ENCODE data around the gene TRAM1L1. TPM values are rescaled to one million over a fixed set of nuclear protein-coding genes. Genes with fewer than 3 reads are reported as not detected.

TRAM1L1 gene
- total and polyA plus RNA-seq, 2 of the 4 experiments (the other 2 are of a cell fraction): 2.6 to 3.4 TPM

DNA sequence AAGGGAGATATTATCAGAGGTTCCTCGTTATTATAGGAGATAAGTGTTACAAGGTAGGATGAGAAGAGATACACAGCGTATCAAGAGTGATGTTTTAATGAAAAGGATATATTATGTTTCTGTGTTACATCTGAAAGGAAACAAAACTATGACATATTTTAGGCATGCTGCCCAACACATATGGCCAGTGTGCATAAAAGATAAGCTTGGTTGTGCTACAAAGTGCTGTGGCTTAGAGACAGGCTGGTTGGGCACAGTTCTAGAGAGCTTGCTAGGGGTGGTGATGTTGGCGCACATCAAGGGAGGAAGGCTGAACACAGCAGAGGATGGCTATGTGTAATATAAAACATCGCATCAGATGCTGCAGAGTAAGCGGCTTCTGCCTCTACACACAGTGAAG lies 42.4 kb downstream of the TRAM1L1 start:
- POLR2A ChIA-PET (ENCODE audit: unreplicated experiment): no interaction called here

More for the DNA sequence above, 42.4 kb downstream of the TRAM1L1 start:
- no peak overlapping the region for H3K4me3 ChIP-seq (ENCODE audit: insufficient read depth, low read depth, low read length)
- no peaks in the 10 kb centered on the region for H3K9me1 ChIP-seq (ENCODE audit: insufficient read depth, low read length)
- no peak overlapping the region for H4K8ac ChIP-seq (ENCODE audit: low read depth in 2 of 2, low read length in 2 of 2)
- dilution Hi-C loops (cut with HindIII; ENCODE audit: low sequenced_read_pairs, unreplicated experiment): no loop called here
- no peak overlapping the region for H3K18ac ChIP-seq (ENCODE audit: low read depth, low read length)
- no peak overlapping the region for H2BK5ac ChIP-seq (ENCODE audit: low read depth, low read length, poor library complexity, severe bottlenecking)
- H2AK5ac ChIP-seq (ENCODE audit: low read depth, low read length): no peak overlapping the region
- no peak for ATAC-seq (ENCODE audit: low read depth)
- H4K20me1 ChIP-seq (ENCODE audit: insufficient read depth, low read length): no peaks in the 10 kb centered on the region
- no peaks in the 10 kb centered on the region for H3K4me1 ChIP-seq (ENCODE audit: control insufficient read depth, insufficient read depth, low read length)
- intact Hi-C loops (cut with micrococcal nuclease): no loop called here
- no peaks in the 10 kb centered on the region for H3K36me3 ChIP-seq (ENCODE audit: control insufficient read depth, insufficient read depth, low read length)
- H4K5ac ChIP-seq (ENCODE audit: low read depth, low read length): no peak overlapping the region
- CTCF ChIA-PET: interaction anchor here (0.9 kb wide), 1 partner anchor 9 kb away, joined by 3 read pairs; no protein-coding TSS in a partner anchor
- BruUV-seq (replicated peaks): no TSS peak
- no peak for TF ChIP-seq MXI1 (IDR thresholded peaks at IDR 0.05; ENCODE audit: borderline replicate concordance, low read depth, low read length)
- TF ChIP-seq, protein P1, sequence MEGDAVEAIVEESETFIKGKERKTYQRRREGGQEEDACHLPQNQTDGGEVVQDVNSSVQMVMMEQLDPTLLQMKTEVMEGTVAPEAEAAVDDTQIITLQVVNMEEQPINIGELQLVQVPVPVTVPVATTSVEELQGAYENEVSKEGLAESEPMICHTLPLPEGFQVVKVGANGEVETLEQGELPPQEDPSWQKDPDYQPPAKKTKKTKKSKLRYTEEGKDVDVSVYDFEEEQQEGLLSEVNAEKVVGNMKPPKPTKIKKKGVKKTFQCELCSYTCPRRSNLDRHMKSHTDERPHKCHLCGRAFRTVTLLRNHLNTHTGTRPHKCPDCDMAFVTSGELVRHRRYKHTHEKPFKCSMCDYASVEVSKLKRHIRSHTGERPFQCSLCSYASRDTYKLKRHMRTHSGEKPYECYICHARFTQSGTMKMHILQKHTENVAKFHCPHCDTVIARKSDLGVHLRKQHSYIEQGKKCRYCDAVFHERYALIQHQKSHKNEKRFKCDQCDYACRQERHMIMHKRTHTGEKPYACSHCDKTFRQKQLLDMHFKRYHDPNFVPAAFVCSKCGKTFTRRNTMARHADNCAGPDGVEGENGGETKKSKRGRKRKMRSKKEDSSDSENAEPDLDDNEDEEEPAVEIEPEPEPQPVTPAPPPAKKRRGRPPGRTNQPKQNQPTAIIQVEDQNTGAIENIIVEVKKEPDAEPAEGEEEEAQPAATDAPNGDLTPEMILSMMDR (conservative IDR thresholded peaks at IDR 0.05; ENCODE audit: low read depth, low read length): no peak
- TF ChIP-seq USF2 (IDR thresholded peaks at IDR 0.05; ENCODE audit: low read depth, low read length): no peak
- TF ChIP-seq BHLHE40 (IDR thresholded peaks at IDR 0.05; ENCODE audit: low read depth, low read length): no peak
- TF ChIP-seq MAZ (IDR thresholded peaks at IDR 0.05; ENCODE audit: borderline replicate concordance, low read depth, low read length): no peak
- no peak for TF ChIP-seq FOS (IDR thresholded peaks at IDR 0.05; ENCODE audit: low read depth, low read length)
- H3K9me3 ChIP-seq (ENCODE audit: control insufficient read depth, insufficient read depth, low read length): no peaks in the 10 kb centered on the region
- H2BK20ac ChIP-seq (ENCODE audit: low read depth, low read length): no peak overlapping the region
- no peak overlapping the region for H3K27ac ChIP-seq (ENCODE audit: insufficient read depth, low read length)
- H3K27me3 ChIP-seq (ENCODE audit: control insufficient read depth, insufficient read depth, low read length): no peaks in the 10 kb centered on the region
- no peak for DNase-seq
- in situ Hi-C loops (cut with MboI; ENCODE audit: low sequenced_read_pairs): no loop called here
- H2AK9ac ChIP-seq (replicated peaks; ENCODE audit: low read depth, low read length, poor library complexity): no peak overlapping the region
- 80% methylated on average over 1 of the region's 5 CpGs; no CpG with 5 or more reads in 1 of the 2 experiments for WGBS, 2 experiments (ENCODE audit: extremely low coverage in 2 of 2, insufficient read length in 1 of 2)
- no peak overlapping the region for H3K4me2 ChIP-seq (ENCODE audit: low read depth, low read length)
- no peak overlapping the region for H2BK120ac ChIP-seq (ENCODE audit: low read depth, low read length)
- no peak overlapping the region for H3K56ac ChIP-seq (ENCODE audit: extremely low read depth, insufficient read depth, low read length)
- H2AFZ ChIP-seq (replicated peaks; ENCODE audit: low read length, poor library complexity): no peak overlapping the region
- H3K4ac ChIP-seq (ENCODE audit: low read depth, low read length): no peak overlapping the region
- no peak overlapping the region for H3K23ac ChIP-seq (ENCODE audit: low read depth, low read length)
- no peaks in the 10 kb centered on the region for H3K79me1 ChIP-seq (ENCODE audit: low read depth in 1 of 2, low read length in 2 of 2)
- H2BK15ac ChIP-seq (ENCODE audit: low read depth, low read length): no peak overlapping the region
- no peak overlapping the region for H3K14ac ChIP-seq (replicated peaks; ENCODE audit: low read depth, low read length)
- no peak overlapping the region for H3K9ac ChIP-seq (ENCODE audit: low read depth, low read length)
- no peak overlapping the region for H4K91ac ChIP-seq (ENCODE audit: insufficient read depth, low read depth, low read length)

Data from IMR-90 (cell line).